GM23248 (cell line): Measurements from ENCODE around the gene VAMP1. TPM values are rescaled to one million over a fixed set of nuclear protein-coding genes. Genes with fewer than 3 reads are reported as not detected.
"Not testable (repeated sequence)": the region's sequence is repeated elsewhere in the genome, so short reads cannot be mapped to it uniquely, and the experiment has no call there.

Experiments used
- DNase-seq: peaks from one replicate; pipeline ENCODE4 v3.0.0-alpha.2; 2015
- H2AFZ ChIP-seq: fragments of 200-600 bp; sonication (generic); 2 replicates; pipeline ENCODE4 v1.6.1; 2016; ENCODE audit warnings: antibody characterized with exemption
- H3F3A ChIP-seq: fragments of 200-600 bp; sonication (generic); 2 replicates; pipeline ENCODE4 v1.6.1; 2016; ENCODE audit warnings: mild to moderate bottlenecking, antibody characterized with exemption, mixed run types; ENCODE audit not compliant: insufficient read depth
- H3K27ac ChIP-seq: fragments of 200-600 bp; sonication (generic); 2 replicates; pipeline ENCODE4 v1.5.1; 2016; ENCODE audit warnings: mild to moderate bottlenecking
- H3K27me3 ChIP-seq: fragments of 200-600 bp; sonication (generic); replicated peaks from 2 replicates; pipeline ENCODE4 v1.6.1; 2016; ENCODE audit warnings: mild to moderate bottlenecking; ENCODE audit not compliant: insufficient read depth
- H3K36me3 ChIP-seq: fragments of 200-600 bp; sonication (generic); 2 replicates; pipeline ENCODE4 v1.6.1; 2016; ENCODE audit warnings: low read depth, mild to moderate bottlenecking
- H3K4me1 ChIP-seq: fragments of 200-600 bp; sonication (generic); 2 replicates; pipeline ENCODE4 v1.6.1; 2016; ENCODE audit warnings: mild to moderate bottlenecking; ENCODE audit not compliant: insufficient read depth
- H3K4me2 ChIP-seq: fragments of 200-600 bp; sonication (generic); one replicate; pipeline ENCODE4 v1.6.1; 2016; ENCODE audit warnings: mild to moderate bottlenecking; ENCODE audit not compliant: unreplicated experiment
- H3K4me3 ChIP-seq: fragments of 200-600 bp; sonication (generic); 2 replicates; pipeline ENCODE4 v1.5.1; 2016; ENCODE audit warnings: mild to moderate bottlenecking
- H3K79me2 ChIP-seq: fragments of 200-600 bp; sonication (generic); 2 replicates; pipeline ENCODE4 v1.6.1; 2016; ENCODE audit warnings: mild to moderate bottlenecking; ENCODE audit not compliant: insufficient read depth
- H3K9ac ChIP-seq: fragments of 200-600 bp; sonication (generic); 2 replicates; pipeline ENCODE4 v1.6.1; 2016; ENCODE audit warnings: mild to moderate bottlenecking
- H3K9me2 ChIP-seq: fragments of 200-600 bp; sonication (generic); 2 replicates; pipeline ENCODE4 v1.6.1; 2016; ENCODE audit warnings: mixed run types, mild to moderate bottlenecking, moderate library complexity; ENCODE audit not compliant: insufficient read depth
- H3K9me3 ChIP-seq: fragments of 200-600 bp; sonication (generic); one replicate; pipeline ENCODE4 v1.6.1; 2017; ENCODE audit warnings: low read depth
- H4K20me1 ChIP-seq: fragments of 200-600 bp; sonication (generic); 2 replicates; pipeline ENCODE4 v1.6.0; 2016; ENCODE audit not compliant: insufficient read depth
- EZH2 ChIP-seq: fragments of 200-600 bp; sonication (generic); IDR thresholded peaks from 2 replicates; pipeline ENCODE4 v1.6.1; 2018; ENCODE audit warnings: antibody characterized with exemption, mild to moderate bottlenecking; ENCODE audit not compliant: insufficient read depth, poor library complexity, severe bottlenecking
- EZH2phosphoT487 ChIP-seq: fragments of 200-600 bp; sonication (generic); IDR thresholded peaks from 2 replicates; pipeline ENCODE4 v1.6.1; 2018; ENCODE audit warnings: antibody characterized with exemption, moderate library complexity, mild to moderate bottlenecking, low read depth; ENCODE audit not compliant: insufficient read depth
- WGBS, 2 experiments: methylation state at CpG; one replicate each; pipeline ENCODE4 v1.1.6; 2015 to 2017; ENCODE audit warnings: low lambda C conversion rate in 2 of 2, low coverage in 1 of 2; ENCODE audit errors: missing lambda C conversion rate in 2 of 2; 5-methylcytosine and 5-hydroxymethylcytosine counted together
- in situ Hi-C: fragments of 300-500 bp; cut with MboI; formaldehyde crosslinking; loops from 2 replicates; pipeline ENCODE4 v1.15.0; 2020
- polyA plus RNA-seq: library from polyadenylated mRNA; unstranded; fragments of >200 nt; fragmentation: Nextera tagmentation; extraction: Ambion mirVana; gene quantifications from 2 replicates; pipeline ENCODE4 v1.2.1, GENCODE V29; 2016
- total RNA-seq: library from RNA; depleted of rRNA; stranded (reverse); fragments of >200 nt; shearing (Covaris generic); gene quantifications from 2 replicates; pipeline ENCODE4 v1.2.3, GENCODE V29; 2014

The VAMP1 gene
- total and polyA plus RNA-seq, 2 experiments from 2014 or later, result 5.0 to 9.8 TPM

GRCh38 chr12:6434205-6435140 lies 36.0 kb downstream of the VAMP1 start:
- Histone ChIP-seq H3K79me2 (no peaks in the 10 kb centered on the region), H3K36me3 (no peaks in the 10 kb centered on the region), H3K9ac (no peak overlapping the region), H3F3A (peaks cover 26% of the 10 kb centered on the region), H3K4me3 (no peak overlapping the region), H3K4me2 (no peak overlapping the region), H3K9me2 (no peaks in the 10 kb centered on the region), H4K20me1 (no peaks in the 10 kb centered on the region), H3K9me3 (no peaks in the 10 kb centered on the region), H3K4me1 (peaks cover 20% of the 10 kb centered on the region), H2AFZ (no peak overlapping the region), H3K27ac (no peak overlapping the region), H3K27me3 (no peaks in the 10 kb centered on the region)
- TF ChIP-seq EZH2 (no peak), EZH2phosphoT487 (no peak)
- in situ Hi-C loops, result no loop called here
- 89 to 90% methylated on average over 17 of the region's 17 CpGs for WGBS, 2 experiments
- DNase-seq, result no peak

GRCh38 chr12:6432991-6433390 lies 37.5 kb downstream of the VAMP1 start:
- H3K79me2 ChIP-seq, result no peaks in the 10 kb centered on the region
- no peaks in the 10 kb centered on the region for H3K9me3 ChIP-seq
- H3K27me3 ChIP-seq, result no peaks in the 10 kb centered on the region
- H3K9me2 ChIP-seq, result no peaks in the 10 kb centered on the region
- H4K20me1 ChIP-seq, result no peaks in the 10 kb centered on the region
- H3K4me2 ChIP-seq, result no peak overlapping the region
- no peak overlapping the region for H2AFZ ChIP-seq
- no peaks in the 10 kb centered on the region for H3K36me3 ChIP-seq
- peaks cover 21% of the 10 kb centered on the region for H3K4me1 ChIP-seq
- DNase-seq, result no peak
- no peak overlapping the region for H3K27ac ChIP-seq
- H3K9ac ChIP-seq, result no peak overlapping the region
- H3F3A ChIP-seq, result peaks cover 27% of the 10 kb centered on the region
- TF ChIP-seq EZH2phosphoT487 (no peak), EZH2 (no peak)
- no peak overlapping the region for H3K4me3 ChIP-seq
- WGBS, 2 experiments, result 89 to 96% methylated on average over 5 of the region's 5 CpGs
- in situ Hi-C loops, result no loop called here

- no peaks in the 10 kb centered on the region for H3K9me3 ChIP-seq
- in situ Hi-C loops, result no loop called here
These were observed 40.1 kb downstream of the VAMP1 start for GRCh38 chr12:6430124-6430989.

GRCh38 chr12:6428326-6428725 lies 42.2 kb downstream of the VAMP1 start:
- no peak overlapping the region for H2AFZ ChIP-seq
- no peak overlapping the region for H3K27ac ChIP-seq
- no peaks in the 10 kb centered on the region for H3K36me3 ChIP-seq
- no peaks in the 10 kb centered on the region for H4K20me1 ChIP-seq
- no peak for TF ChIP-seq EZH2
- no peak for TF ChIP-seq EZH2phosphoT487
- no peaks in the 10 kb centered on the region for H3K79me2 ChIP-seq
- no peak overlapping the region for H3K4me3 ChIP-seq
- H3K9me3 ChIP-seq, result no peaks in the 10 kb centered on the region
- no peaks in the 10 kb centered on the region for H3K27me3 ChIP-seq
- no peaks in the 10 kb centered on the region for H3K9me2 ChIP-seq
- no peak overlapping the region for H3K4me2 ChIP-seq
- DNase-seq, result no peak
- peaks cover 21% of the 10 kb centered on the region for H3K4me1 ChIP-seq
- in situ Hi-C loops, result no loop called here
- WGBS, 2 experiments, result 78 to 81% methylated on average over 3 of the region's 3 CpGs
- peaks cover 27% of the 10 kb centered on the region for H3F3A ChIP-seq
- no peak overlapping the region for H3K9ac ChIP-seq

More at GRCh38 chr12:6430124-6430989, 40.1 kb downstream of the VAMP1 start:
- DNase-seq, result peak; percentile 100
- WGBS, 2 experiments, result 2 to 4% methylated on average over 19 of the region's 19 CpGs
- H2AFZ ChIP-seq, result peak overlapping the region; percentile 89
- H3K27ac ChIP-seq, result peak overlapping the region; percentile 99
- H3K4me1 ChIP-seq, result peaks cover 21% of the 10 kb centered on the region
- no peaks in the 10 kb centered on the region for H3K9me2 ChIP-seq
- TF ChIP-seq EZH2phosphoT487 (no peak), EZH2 (no peak)
- H4K20me1 ChIP-seq, result no peaks in the 10 kb centered on the region
- peak overlapping the region; percentile 93 for H3K9ac ChIP-seq
- H3K27me3 ChIP-seq, result no peaks in the 10 kb centered on the region
- peak overlapping the region; percentile 95 for H3K4me2 ChIP-seq
- H3K79me2 ChIP-seq, result no peaks in the 10 kb centered on the region
- no peaks in the 10 kb centered on the region for H3K36me3 ChIP-seq
- peaks cover 27% of the 10 kb centered on the region for H3F3A ChIP-seq
- peak overlapping the region; percentile 69 for H3K4me3 ChIP-seq

GRCh38 chr12:6427796-6428195 lies 42.7 kb downstream of the VAMP1 start:
- H3K36me3 ChIP-seq, H3K27ac ChIP-seq, H2AFZ ChIP-seq, H3K4me3 ChIP-seq, H3K9me3 ChIP-seq, in situ Hi-C loops, H3K27me3 ChIP-seq, H3K9me2 ChIP-seq, H3K9ac ChIP-seq, DNase-seq, H3K79me2 ChIP-seq, H4K20me1 ChIP-seq, H3K4me2 ChIP-seq: not testable (repeated sequence)
- H3K4me1 ChIP-seq, result peaks cover 21% of the 10 kb centered on the region
- WGBS, 2 experiments, result 95 to 96% methylated on average over 10 of the region's 10 CpGs
- peaks cover 27% of the 10 kb centered on the region for H3F3A ChIP-seq
